ENCODE data around the gene PBX1.

PBX1 gene

GRCh38 chr1:164855716-164856329, 296.8 kb downstream of the PBX1 start:
- no peaks in the 10 kb centered on the region for H3K27me3 ChIP-seq (ENCODE audit: control insufficient read depth, insufficient read depth, low read length)
- no peaks in the 10 kb centered on the region for H3K36me3 ChIP-seq (ENCODE audit: control insufficient read depth, insufficient read depth, low read length)
- no peaks in the 10 kb centered on the region for H3K9me3 ChIP-seq (ENCODE audit: control insufficient read depth, low read length)
- H3K9ac ChIP-seq (ENCODE audit: low read length), result no peak overlapping the region
- no peak overlapping the region for H3K4me3 ChIP-seq (ENCODE audit: low read length)
- peaks cover 5% of the 10 kb centered on the region for H3K4me1 ChIP-seq (ENCODE audit: control insufficient read depth, insufficient read depth, low read length)

- no peaks in the 10 kb centered on the region for H3K9me3 ChIP-seq (ENCODE audit: control insufficient read depth, low read length)
- no peak overlapping the region for H3K4me3 ChIP-seq (ENCODE audit: low read length)
- H3K27me3 ChIP-seq (ENCODE audit: control insufficient read depth, insufficient read depth, low read length), result no peaks in the 10 kb centered on the region
- H3K4me1 ChIP-seq (ENCODE audit: control insufficient read depth, insufficient read depth, low read length), result peaks cover 5% of the 10 kb centered on the region
- H3K36me3 ChIP-seq (ENCODE audit: control insufficient read depth, insufficient read depth, low read length), result no peaks in the 10 kb centered on the region
- H3K9ac ChIP-seq (ENCODE audit: low read length), result no peak overlapping the region
These were observed 297.4 kb downstream of the PBX1 start for GRCh38 chr1:164856381-164856780.

- H3K9me3 ChIP-seq (ENCODE audit: control insufficient read depth, low read length), result no peaks in the 10 kb centered on the region
- H3K4me1 ChIP-seq (ENCODE audit: control insufficient read depth, insufficient read depth, low read length), result peaks cover 5% of the 10 kb centered on the region
- no peaks in the 10 kb centered on the region for H3K27me3 ChIP-seq (ENCODE audit: control insufficient read depth, insufficient read depth, low read length)
These were observed 298.5 kb downstream of the PBX1 start for GRCh38 chr1:164857439-164857838.

GRCh38 chr1:164858096-164858632, 299.2 kb downstream of the PBX1 start:
- no peak overlapping the region for H3K4me3 ChIP-seq (ENCODE audit: low read length)
- H3K27me3 ChIP-seq (ENCODE audit: control insufficient read depth, insufficient read depth, low read length), result no peaks in the 10 kb centered on the region
- no peaks in the 10 kb centered on the region for H3K36me3 ChIP-seq (ENCODE audit: control insufficient read depth, insufficient read depth, low read length)
- H3K4me1 ChIP-seq (ENCODE audit: control insufficient read depth, insufficient read depth, low read length), result peaks cover 5% of the 10 kb centered on the region
- H3K9ac ChIP-seq (ENCODE audit: low read length), result no peak overlapping the region
- no peaks in the 10 kb centered on the region for H3K9me3 ChIP-seq (ENCODE audit: control insufficient read depth, low read length)

More at GRCh38 chr1:164857439-164857838, 298.5 kb downstream of the PBX1 start:
- Histone ChIP-seq H3K4me3 (ENCODE audit: low read length) (no peak overlapping the region), H3K36me3 (ENCODE audit: control insufficient read depth, insufficient read depth, low read length) (no peaks in the 10 kb centered on the region), H3K9ac (ENCODE audit: low read length) (no peak overlapping the region)

- Histone ChIP-seq H3K4me3 (ENCODE audit: low read length) (no peak overlapping the region), H3K9me3 (ENCODE audit: control insufficient read depth, low read length) (no peaks in the 10 kb centered on the region), H3K9ac (ENCODE audit: low read length) (no peak overlapping the region), H3K4me1 (ENCODE audit: control insufficient read depth, insufficient read depth, low read length) (peaks cover 5% of the 10 kb centered on the region), H3K36me3 (ENCODE audit: control insufficient read depth, insufficient read depth, low read length) (no peaks in the 10 kb centered on the region), H3K27me3 (ENCODE audit: control insufficient read depth, insufficient read depth, low read length) (no peaks in the 10 kb centered on the region)
These were observed 302.6 kb downstream of the PBX1 start for GRCh38 chr1:164861632-164862031.

- Histone ChIP-seq H3K27me3 (ENCODE audit: control insufficient read depth, insufficient read depth, low read length) (no peaks in the 10 kb centered on the region), H3K9ac (ENCODE audit: low read length) (no peak overlapping the region), H3K4me3 (ENCODE audit: low read length) (no peak overlapping the region), H3K4me1 (ENCODE audit: control insufficient read depth, insufficient read depth, low read length) (no peaks in the 10 kb centered on the region), H3K9me3 (ENCODE audit: control insufficient read depth, low read length) (no peaks in the 10 kb centered on the region), H3K36me3 (ENCODE audit: control insufficient read depth, insufficient read depth, low read length) (no peaks in the 10 kb centered on the region)
These were observed 304.1 kb downstream of the PBX1 start for GRCh38 chr1:164863056-164863455.

GRCh38 chr1:164864161-164864560, 305.2 kb downstream of the PBX1 start:
- Histone ChIP-seq H3K27me3 (ENCODE audit: control insufficient read depth, insufficient read depth, low read length) (no peaks in the 10 kb centered on the region), H3K9me3 (ENCODE audit: control insufficient read depth, low read length) (no peaks in the 10 kb centered on the region), H3K9ac (ENCODE audit: low read length) (no peak overlapping the region), H3K4me1 (ENCODE audit: control insufficient read depth, insufficient read depth, low read length) (no peaks in the 10 kb centered on the region), H3K4me3 (ENCODE audit: low read length) (no peak overlapping the region), H3K36me3 (ENCODE audit: control insufficient read depth, insufficient read depth, low read length) (no peaks in the 10 kb centered on the region)

GRCh38 chr1:164865385-164865784, 306.4 kb downstream of the PBX1 start:
- Histone ChIP-seq H3K9me3 (ENCODE audit: control insufficient read depth, low read length) (no peaks in the 10 kb centered on the region), H3K27me3 (ENCODE audit: control insufficient read depth, insufficient read depth, low read length) (no peaks in the 10 kb centered on the region), H3K9ac (ENCODE audit: low read length) (no peak overlapping the region), H3K4me3 (ENCODE audit: low read length) (no peak overlapping the region), H3K36me3 (ENCODE audit: control insufficient read depth, insufficient read depth, low read length) (no peaks in the 10 kb centered on the region), H3K4me1 (ENCODE audit: control insufficient read depth, insufficient read depth, low read length) (no peaks in the 10 kb centered on the region)

GRCh38 chr1:164867590-164867989, 308.6 kb downstream of the PBX1 start:
- Histone ChIP-seq H3K27me3 (ENCODE audit: control insufficient read depth, insufficient read depth, low read length) (no peaks in the 10 kb centered on the region), H3K4me1 (ENCODE audit: control insufficient read depth, insufficient read depth, low read length) (no peaks in the 10 kb centered on the region), H3K36me3 (ENCODE audit: control insufficient read depth, insufficient read depth, low read length) (no peaks in the 10 kb centered on the region), H3K9me3 (ENCODE audit: control insufficient read depth, low read length) (no peaks in the 10 kb centered on the region), H3K4me3 (ENCODE audit: low read length) (no peak overlapping the region), H3K9ac (ENCODE audit: low read length) (no peak overlapping the region)

GRCh38 chr1:164868990-164869389, 310.0 kb downstream of the PBX1 start:
- no peak overlapping the region for H3K9ac ChIP-seq (ENCODE audit: low read length)
- H3K9me3 ChIP-seq (ENCODE audit: control insufficient read depth, low read length), result no peaks in the 10 kb centered on the region
- H3K4me1 ChIP-seq (ENCODE audit: control insufficient read depth, insufficient read depth, low read length), result no peaks in the 10 kb centered on the region
- H3K4me3 ChIP-seq (ENCODE audit: low read length), result no peak overlapping the region
- H3K36me3 ChIP-seq (ENCODE audit: control insufficient read depth, insufficient read depth, low read length), result no peaks in the 10 kb centered on the region
- H3K27me3 ChIP-seq (ENCODE audit: control insufficient read depth, insufficient read depth, low read length), result no peaks in the 10 kb centered on the region

- Histone ChIP-seq H3K4me3 (ENCODE audit: low read length) (no peak overlapping the region), H3K27me3 (ENCODE audit: control insufficient read depth, insufficient read depth, low read length) (no peaks in the 10 kb centered on the region), H3K9me3 (ENCODE audit: control insufficient read depth, low read length) (no peaks in the 10 kb centered on the region)
These were observed 316.5 kb downstream of the PBX1 start for GRCh38 chr1:164875518-164875917.

GRCh38 chr1:164876398-164877116, 317.6 kb downstream of the PBX1 start:
- H3K9me3 ChIP-seq (ENCODE audit: control insufficient read depth, low read length), result no peaks in the 10 kb centered on the region
- no peaks in the 10 kb centered on the region for H3K36me3 ChIP-seq (ENCODE audit: control insufficient read depth, insufficient read depth, low read length)
- no peak overlapping the region for H3K4me3 ChIP-seq (ENCODE audit: low read length)
- H3K27me3 ChIP-seq (ENCODE audit: control insufficient read depth, insufficient read depth, low read length), result no peaks in the 10 kb centered on the region
- no peaks in the 10 kb centered on the region for H3K4me1 ChIP-seq (ENCODE audit: control insufficient read depth, insufficient read depth, low read length)
- H3K9ac ChIP-seq (ENCODE audit: low read length), result no peak overlapping the region

More at GRCh38 chr1:164875518-164875917, 316.5 kb downstream of the PBX1 start:
- H3K9ac ChIP-seq (ENCODE audit: low read length), result no peak overlapping the region
- no peaks in the 10 kb centered on the region for H3K4me1 ChIP-seq (ENCODE audit: control insufficient read depth, insufficient read depth, low read length)
- no peaks in the 10 kb centered on the region for H3K36me3 ChIP-seq (ENCODE audit: control insufficient read depth, insufficient read depth, low read length)
